HG03280 (cell line): ENCODE data around the gene TMEM225B.
"Not testable (repeated sequence)": the region's sequence is repeated elsewhere in the genome, so short reads cannot be mapped to it uniquely, and the experiment has no call there.

Source experiments
- ATAC-seq: cut with Tn5 transposase; IDR thresholded peaks from one replicate; pipeline ENCODE4 v1.9.1; 2021; ENCODE audit warnings: mild to moderate bottlenecking, moderate library complexity; ENCODE audit not compliant: unreplicated experiment

The TMEM225B gene

DNA sequence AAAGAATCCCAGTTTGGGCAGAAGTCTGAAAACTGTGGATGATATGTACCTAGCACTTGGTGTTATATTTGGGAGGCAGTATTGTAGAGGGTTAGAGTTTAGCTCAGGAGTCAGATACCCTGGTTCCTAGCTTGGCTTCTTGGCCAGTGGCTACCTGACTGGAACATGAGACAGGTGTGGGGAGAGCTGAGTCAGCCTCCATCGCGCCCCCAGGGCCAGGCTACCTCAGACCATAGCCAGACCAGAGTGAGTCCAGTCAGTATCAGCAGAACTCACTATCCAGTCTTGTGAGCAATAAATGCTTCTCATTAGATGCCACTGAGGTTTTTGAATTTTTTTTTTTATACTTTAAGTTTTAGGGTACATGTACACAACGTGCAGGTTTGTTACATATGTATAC lies 55.7 kb downstream of the TMEM225B start:
- ATAC-seq, result no peak

DNA sequence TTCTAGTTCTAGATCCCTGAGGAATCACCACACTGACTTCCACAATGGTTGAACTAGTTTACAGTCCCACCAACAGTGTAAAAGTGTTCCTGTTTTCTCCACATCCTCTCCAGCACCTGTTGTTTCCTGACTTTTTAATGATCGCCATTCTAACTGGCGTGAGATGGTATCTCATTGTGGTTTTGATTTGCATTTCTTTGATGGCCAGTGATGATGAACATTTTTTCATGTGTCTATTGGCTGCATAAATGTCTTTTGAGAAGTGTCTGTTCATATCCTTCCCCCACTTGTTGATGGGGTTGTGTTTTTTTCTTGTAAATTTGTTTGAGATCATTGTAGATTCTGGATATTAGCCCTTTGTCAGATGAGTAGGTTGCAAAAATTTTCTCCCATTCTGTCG lies 56.6 kb downstream of the TMEM225B start:
- ATAC-seq, result not testable (repeated sequence)

GRCh38 chr7:99657879-99658278 lies 59.8 kb downstream of the TMEM225B start:
- not testable (repeated sequence) for ATAC-seq
